Neural progenitor cell (in vitro differentiated cells): ENCODE measurements around the gene ANG. TPM values are rescaled to one million over a fixed set of nuclear protein-coding genes. Genes with fewer than 3 reads are reported as not detected.

Source experiments
- DNase-seq: peaks from one replicate; pipeline ENCODE4 v3.0.0-alpha.2; 2016; ENCODE audit warnings: low spot score
- H2AFZ ChIP-seq: fragments of 200-600 bp; sonication (generic); replicated peaks from 2 replicates; pipeline ENCODE4 v1.6.1; 2016; ENCODE audit warnings: antibody characterized with exemption
- H3F3A ChIP-seq: fragments of 200-600 bp; sonication (generic); 2 replicates; pipeline ENCODE4 v1.6.1; 2016; ENCODE audit warnings: antibody characterized with exemption, low read depth
- H3K27ac ChIP-seq: fragments of 200-600 bp; sonication (generic); 2 replicates; pipeline ENCODE4 v1.5.1; 2016; ENCODE audit warnings: mild to moderate bottlenecking
- H3K27me3 ChIP-seq: fragments of 200-600 bp; sonication (generic); 2 replicates; pipeline ENCODE4 v1.6.1; 2016; ENCODE audit warnings: mild to moderate bottlenecking, moderate library complexity
- H3K36me3 ChIP-seq: fragments of 200-600 bp; sonication (generic); 2 replicates; pipeline ENCODE4 v1.5.1; 2016
- H3K4me1 ChIP-seq: fragments of 200-600 bp; sonication (generic); 2 replicates; pipeline ENCODE4 v1.6.1; 2016; ENCODE audit warnings: mixed run types
- H3K4me2 ChIP-seq: fragments of 200-600 bp; sonication (generic); 2 replicates; pipeline ENCODE4 v1.6.1; 2016
- H3K4me3 ChIP-seq: fragments of 200-600 bp; sonication (generic); 2 replicates; pipeline ENCODE4 v1.5.1; 2016
- H3K79me2 ChIP-seq: fragments of 200-600 bp; sonication (generic); 2 replicates; pipeline ENCODE4 v1.6.1; 2016; ENCODE audit warnings: low read depth
- H3K9ac ChIP-seq: fragments of 200-600 bp; sonication (generic); 2 replicates; pipeline ENCODE4 v1.6.1; 2016
- H3K9me3 ChIP-seq: fragments of 200-600 bp; sonication (generic); 2 replicates; pipeline ENCODE4 v1.5.1; 2016; ENCODE audit warnings: low read depth
- H4K20me1 ChIP-seq: fragments of 200-600 bp; sonication (generic); 2 replicates; pipeline ENCODE4 v1.6.1; 2016; ENCODE audit warnings: low read depth
- H3K27ac Mint-ChIP-seq: 3 replicates; pipeline ENCODE4 v1.8.0; 2021; ENCODE audit warnings: mixed read lengths
- H3K27me3 Mint-ChIP-seq: 2 replicates; pipeline ENCODE4 v1.8.0; 2022; ENCODE audit warnings: low read depth, mild to moderate bottlenecking, inconsistent platforms, moderate library complexity, mixed read lengths; ENCODE audit not compliant: insufficient read depth
- H3K36me3 Mint-ChIP-seq: 3 replicates; pipeline ENCODE4 v1.8.0; 2021; ENCODE audit warnings: mixed read lengths
- H3K4me1 Mint-ChIP-seq: 3 replicates; pipeline ENCODE4 v1.8.0; 2021; ENCODE audit warnings: mixed read lengths
- H3K4me3 Mint-ChIP-seq: 3 replicates; pipeline ENCODE4 v1.8.0; 2021; ENCODE audit warnings: mild to moderate bottlenecking, moderate library complexity, mixed read lengths
- H3K9me3 Mint-ChIP-seq: 3 replicates; pipeline ENCODE4 v1.8.0; 2020; ENCODE audit warnings: mixed read lengths
- CTCF ChIP-seq: fragments of 200-600 bp; sonication (generic); IDR thresholded peaks from 2 replicates; pipeline ENCODE4 v1.5.1; 2017; ENCODE audit warnings: antibody characterized with exemption, mild to moderate bottlenecking
- EZH2 ChIP-seq: fragments of 200-600 bp; sonication (generic); IDR thresholded peaks from 2 replicates; pipeline ENCODE4 v1.6.1; 2017; ENCODE audit warnings: antibody characterized with exemption, mild to moderate bottlenecking, moderate library complexity
- EZH2phosphoT487 ChIP-seq: fragments of 200-600 bp; sonication (generic); IDR thresholded peaks from 2 replicates; pipeline ENCODE4 v1.6.1; 2017; ENCODE audit warnings: antibody characterized with exemption
- total RNA-seq: library from RNA; depleted of rRNA; stranded (reverse); fragments of >200 nt; gene quantifications from 2 replicates; pipeline ENCODE4 v1.2.3, GENCODE V29; 2015; ENCODE audit warnings: low replicate concordance

ANG gene
- total RNA-seq, 1 donor from 2014 or later = not detected

- no peak for TF ChIP-seq EZH2phosphoT487
- no peak for TF ChIP-seq EZH2
- no peak for TF ChIP-seq CTCF
- H3K27ac ChIP-seq = no peak overlapping the region
- H3K36me3 ChIP-seq = no peaks in the 10 kb centered on the region
- no peak overlapping the region for H3K27ac Mint-ChIP-seq
- H3K4me3 Mint-ChIP-seq = no peak overlapping the region
- H3K9me3 Mint-ChIP-seq = no peaks in the 10 kb centered on the region
- no peaks in the 10 kb centered on the region for H4K20me1 ChIP-seq
- no peaks in the 10 kb centered on the region for H3F3A ChIP-seq
- H3K9me3 ChIP-seq = no peaks in the 10 kb centered on the region
- H3K4me1 Mint-ChIP-seq = peaks cover 18% of the 10 kb centered on the region
- no peaks in the 10 kb centered on the region for H3K79me2 ChIP-seq
- H2AFZ ChIP-seq = no peak overlapping the region
- no peaks in the 10 kb centered on the region for H3K4me1 ChIP-seq
- no peaks in the 10 kb centered on the region for H3K36me3 Mint-ChIP-seq
- no peak overlapping the region for H3K4me3 ChIP-seq
- H3K9ac ChIP-seq = no peak overlapping the region
- no peaks in the 10 kb centered on the region for H3K27me3 ChIP-seq
- H3K27me3 Mint-ChIP-seq = no peaks in the 10 kb centered on the region
- no peak overlapping the region for H3K4me2 ChIP-seq
- DNase-seq = no peak
Measured at GRCh38 chr14:20730891-20731290, 42.3 kb downstream of the ANG start.

GRCh38 chr14:20732477-20732876 is 43.9 kb downstream of the ANG start:
- Histone ChIP-seq H3K4me1 (no peaks in the 10 kb centered on the region), H3K9ac (no peak overlapping the region), H3F3A (no peaks in the 10 kb centered on the region), H3K79me2 (no peaks in the 10 kb centered on the region), H3K4me3 (no peak overlapping the region), H2AFZ (no peak overlapping the region), H3K27ac (no peak overlapping the region), H3K9me3 (no peaks in the 10 kb centered on the region), H3K27me3 (no peaks in the 10 kb centered on the region), H3K4me2 (no peak overlapping the region), H3K36me3 (no peaks in the 10 kb centered on the region), H4K20me1 (no peaks in the 10 kb centered on the region)
- no peak for TF ChIP-seq EZH2phosphoT487
- Mint-ChIP-seq H3K36me3 (no peaks in the 10 kb centered on the region), H3K4me3 (no peak overlapping the region), H3K27ac (no peak overlapping the region), H3K4me1 (peaks cover 18% of the 10 kb centered on the region), H3K27me3 (no peaks in the 10 kb centered on the region), H3K9me3 (no peaks in the 10 kb centered on the region)
- no peak for DNase-seq

- Histone ChIP-seq H3K4me2 (no peak overlapping the region), H3K4me3 (no peak overlapping the region), H3K36me3 (no peaks in the 10 kb centered on the region), H3K9me3 (no peaks in the 10 kb centered on the region), H3K4me1 (no peaks in the 10 kb centered on the region), H3K27ac (no peak overlapping the region), H3K79me2 (no peaks in the 10 kb centered on the region), H3K9ac (no peak overlapping the region), H4K20me1 (no peaks in the 10 kb centered on the region), H2AFZ (no peak overlapping the region), H3K27me3 (no peaks in the 10 kb centered on the region), H3F3A (no peaks in the 10 kb centered on the region)
- Mint-ChIP-seq H3K27me3 (no peaks in the 10 kb centered on the region), H3K36me3 (no peaks in the 10 kb centered on the region), H3K4me3 (no peak overlapping the region), H3K9me3 (no peaks in the 10 kb centered on the region), H3K27ac (no peak overlapping the region), H3K4me1 (peaks cover 18% of the 10 kb centered on the region)
- no peak for DNase-seq
- TF ChIP-seq CTCF (no peak), EZH2 (no peak), EZH2phosphoT487 (no peak)
Measured at GRCh38 chr14:20732979-20733635, 44.5 kb downstream of the ANG start.

- no peak overlapping the region for H3K4me3 Mint-ChIP-seq
- no peaks in the 10 kb centered on the region for H3K36me3 ChIP-seq
- no peaks in the 10 kb centered on the region for H3K27me3 Mint-ChIP-seq
- no peak overlapping the region for H2AFZ ChIP-seq
- TF ChIP-seq EZH2 (no peak), EZH2phosphoT487 (no peak), CTCF (no peak)
- peaks cover 18% of the 10 kb centered on the region for H3K4me1 Mint-ChIP-seq
- no peaks in the 10 kb centered on the region for H3K27me3 ChIP-seq
- no peaks in the 10 kb centered on the region for H3K9me3 Mint-ChIP-seq
- H3K9ac ChIP-seq = no peak overlapping the region
- no peak overlapping the region for H3K27ac Mint-ChIP-seq
- H3K4me3 ChIP-seq = no peak overlapping the region
- no peak overlapping the region for H3K27ac ChIP-seq
- no peaks in the 10 kb centered on the region for H3K9me3 ChIP-seq
- no peaks in the 10 kb centered on the region for H3K4me1 ChIP-seq
- H4K20me1 ChIP-seq = no peaks in the 10 kb centered on the region
- no peaks in the 10 kb centered on the region for H3F3A ChIP-seq
- no peaks in the 10 kb centered on the region for H3K36me3 Mint-ChIP-seq
- no peak overlapping the region for H3K4me2 ChIP-seq
- H3K79me2 ChIP-seq = no peaks in the 10 kb centered on the region
- no peak for DNase-seq
Measured at GRCh38 chr14:20733684-20734429, 45.3 kb downstream of the ANG start.
